ENCODE data around the gene KCNQ5. TPM values are rescaled to one million over a fixed set of nuclear protein-coding genes. Genes with fewer than 3 reads are reported as not detected.

KCNQ5 gene
- total RNA-seq, 1 donor from 2014 or later, result 0.08 TPM

DNA sequence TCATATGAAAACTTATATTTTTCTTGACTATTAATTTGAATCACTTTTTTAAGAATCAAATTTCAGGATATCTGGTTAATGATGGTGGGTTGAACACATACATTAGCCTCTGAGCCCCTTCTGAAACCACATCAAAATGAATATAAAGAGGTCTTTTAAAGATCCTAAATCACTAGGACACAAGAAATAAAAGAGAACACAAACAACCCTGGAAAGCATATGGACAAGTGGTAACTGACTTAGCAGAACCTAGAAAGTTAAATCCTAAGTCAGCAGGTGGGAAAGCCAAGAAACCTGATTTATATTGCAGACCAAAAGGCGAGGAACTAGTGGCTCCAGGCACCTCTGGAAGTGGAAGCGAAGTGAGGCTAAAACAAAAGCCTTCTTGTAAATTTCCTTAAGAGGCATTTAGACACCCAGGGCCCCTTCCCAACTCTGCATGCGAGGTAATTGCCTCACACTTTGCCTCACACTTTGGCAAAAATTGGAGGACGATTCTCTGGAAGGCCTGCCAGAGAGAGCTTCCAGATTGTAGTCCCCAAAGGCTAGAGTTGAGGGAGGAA lies 309.5 kb downstream of the KCNQ5 start:
- Mint-ChIP-seq H3K27ac (ENCODE audit: unreplicated experiment) (no peak overlapping the region), H3K27me3 (ENCODE audit: unreplicated experiment) (no peaks in the 10 kb centered on the region), H3K36me3 (ENCODE audit: low read depth, unreplicated experiment) (no peaks in the 10 kb centered on the region), H3K4me3 (ENCODE audit: unreplicated experiment) (no peak overlapping the region), H3K4me1 (ENCODE audit: unreplicated experiment) (no peaks in the 10 kb centered on the region), H3K9me3 (ENCODE audit: unreplicated experiment) (no peaks in the 10 kb centered on the region)
- no peak for DNase-seq (ENCODE audit: low spot score)
- TF ChIP-seq, protein P1, sequence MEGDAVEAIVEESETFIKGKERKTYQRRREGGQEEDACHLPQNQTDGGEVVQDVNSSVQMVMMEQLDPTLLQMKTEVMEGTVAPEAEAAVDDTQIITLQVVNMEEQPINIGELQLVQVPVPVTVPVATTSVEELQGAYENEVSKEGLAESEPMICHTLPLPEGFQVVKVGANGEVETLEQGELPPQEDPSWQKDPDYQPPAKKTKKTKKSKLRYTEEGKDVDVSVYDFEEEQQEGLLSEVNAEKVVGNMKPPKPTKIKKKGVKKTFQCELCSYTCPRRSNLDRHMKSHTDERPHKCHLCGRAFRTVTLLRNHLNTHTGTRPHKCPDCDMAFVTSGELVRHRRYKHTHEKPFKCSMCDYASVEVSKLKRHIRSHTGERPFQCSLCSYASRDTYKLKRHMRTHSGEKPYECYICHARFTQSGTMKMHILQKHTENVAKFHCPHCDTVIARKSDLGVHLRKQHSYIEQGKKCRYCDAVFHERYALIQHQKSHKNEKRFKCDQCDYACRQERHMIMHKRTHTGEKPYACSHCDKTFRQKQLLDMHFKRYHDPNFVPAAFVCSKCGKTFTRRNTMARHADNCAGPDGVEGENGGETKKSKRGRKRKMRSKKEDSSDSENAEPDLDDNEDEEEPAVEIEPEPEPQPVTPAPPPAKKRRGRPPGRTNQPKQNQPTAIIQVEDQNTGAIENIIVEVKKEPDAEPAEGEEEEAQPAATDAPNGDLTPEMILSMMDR (IDR thresholded peaks at IDR 0.05; ENCODE audit: unreplicated experiment), result no peak

DNA sequence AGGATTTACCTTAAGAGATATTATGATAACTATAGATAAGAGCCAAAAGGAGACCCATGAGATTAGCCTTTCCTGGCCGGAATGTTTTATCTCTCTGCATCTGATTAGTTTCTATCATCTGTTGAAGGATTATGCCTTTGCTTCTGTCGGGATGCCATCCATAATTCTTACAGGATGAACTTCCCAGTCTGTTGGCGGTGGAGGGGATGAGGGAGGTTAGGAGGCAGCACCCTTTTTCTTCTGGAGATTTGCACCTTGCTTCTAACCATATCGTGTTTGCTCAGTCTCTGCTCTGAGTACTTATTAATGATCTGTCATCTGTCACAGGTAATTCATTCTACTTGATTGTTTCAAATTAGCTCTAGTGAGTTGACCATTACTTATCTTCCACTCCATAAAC lies 311.4 kb downstream of the KCNQ5 start:
- no peak for DNase-seq (ENCODE audit: low spot score)
- H3K27me3 Mint-ChIP-seq (ENCODE audit: unreplicated experiment), result no peaks in the 10 kb centered on the region
- no peak overlapping the region for H3K27ac Mint-ChIP-seq (ENCODE audit: unreplicated experiment)
- H3K36me3 Mint-ChIP-seq (ENCODE audit: low read depth, unreplicated experiment), result no peaks in the 10 kb centered on the region
- no peaks in the 10 kb centered on the region for H3K4me1 Mint-ChIP-seq (ENCODE audit: unreplicated experiment)
- H3K9me3 Mint-ChIP-seq (ENCODE audit: unreplicated experiment), result no peaks in the 10 kb centered on the region
- no peak overlapping the region for H3K4me3 Mint-ChIP-seq (ENCODE audit: unreplicated experiment)
- TF ChIP-seq, protein P1 (IDR thresholded peaks at IDR 0.05; ENCODE audit: unreplicated experiment), result no peak

DNA sequence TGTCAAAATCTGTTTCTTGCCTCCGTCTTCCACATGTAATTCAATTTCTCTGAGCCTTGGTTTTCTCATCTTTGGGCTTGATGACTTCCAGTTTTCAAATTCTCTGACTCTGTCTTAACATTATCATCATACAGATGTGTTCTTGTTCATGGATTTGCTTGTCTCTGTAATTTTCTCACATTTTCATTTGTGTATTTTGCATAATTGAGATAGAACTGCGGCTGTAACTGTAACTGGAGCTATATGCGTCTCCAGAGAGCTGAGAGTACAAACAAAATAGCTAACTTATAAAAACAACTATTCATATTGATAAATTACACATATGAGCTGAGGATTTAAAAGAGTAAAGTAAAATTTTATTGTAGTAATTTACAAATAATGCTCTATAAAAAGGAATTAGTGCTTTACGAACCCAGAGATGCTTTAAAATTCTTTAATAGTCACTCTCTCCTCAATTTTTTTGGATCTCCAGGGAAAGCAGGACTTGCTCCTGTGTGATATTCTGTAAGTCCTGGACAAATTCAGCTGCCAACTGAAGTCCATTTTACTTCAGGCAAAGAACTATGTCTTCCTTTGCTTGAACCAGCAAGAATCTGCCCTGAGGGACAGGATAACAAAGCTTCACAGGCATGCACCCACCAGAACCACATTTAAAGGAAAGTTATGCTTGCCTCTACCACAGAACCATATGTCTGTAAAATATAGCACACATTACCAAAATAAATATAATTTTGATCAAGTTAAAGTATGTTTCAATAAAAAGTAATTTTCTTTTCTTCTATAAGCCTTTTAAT lies 315.1 kb downstream of the KCNQ5 start:
- H3K4me3 Mint-ChIP-seq (ENCODE audit: unreplicated experiment), result no peak overlapping the region

DNA sequence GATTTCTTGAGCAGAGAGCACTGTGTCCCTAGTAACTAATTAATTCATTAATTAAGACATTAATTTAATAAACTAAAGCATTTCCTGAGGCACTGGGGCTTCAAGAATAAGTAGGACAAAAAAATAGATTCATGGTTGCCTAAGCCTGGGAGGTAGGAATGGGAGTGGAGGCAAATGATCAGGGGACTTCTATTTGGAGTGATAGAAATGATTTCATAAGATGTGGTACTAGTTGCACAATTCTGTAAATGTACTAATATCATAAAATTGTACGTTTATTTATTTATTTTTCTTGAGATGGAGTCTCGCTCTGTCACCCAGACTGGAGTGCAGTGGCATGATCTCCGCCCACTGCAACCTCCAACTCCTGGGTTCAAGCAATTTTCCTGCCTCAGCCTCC lies 316.2 kb downstream of the KCNQ5 start:
- DNase-seq (ENCODE audit: low spot score), result no peak
- Mint-ChIP-seq H3K4me1 (ENCODE audit: unreplicated experiment) (no peaks in the 10 kb centered on the region), H3K36me3 (ENCODE audit: low read depth, unreplicated experiment) (no peaks in the 10 kb centered on the region), H3K27ac (ENCODE audit: unreplicated experiment) (no peak overlapping the region), H3K4me3 (ENCODE audit: unreplicated experiment) (no peak overlapping the region), H3K9me3 (ENCODE audit: unreplicated experiment) (no peaks in the 10 kb centered on the region), H3K27me3 (ENCODE audit: unreplicated experiment) (no peaks in the 10 kb centered on the region)
- TF ChIP-seq, protein P1 (IDR thresholded peaks at IDR 0.05; ENCODE audit: unreplicated experiment), result no peak

More for the DNA sequence above, 315.1 kb downstream of the KCNQ5 start:
- Mint-ChIP-seq H3K36me3 (ENCODE audit: low read depth, unreplicated experiment) (no peaks in the 10 kb centered on the region), H3K27ac (ENCODE audit: unreplicated experiment) (no peak overlapping the region), H3K9me3 (ENCODE audit: unreplicated experiment) (no peaks in the 10 kb centered on the region), H3K27me3 (ENCODE audit: unreplicated experiment) (no peaks in the 10 kb centered on the region), H3K4me1 (ENCODE audit: unreplicated experiment) (no peaks in the 10 kb centered on the region)
- no peak for DNase-seq (ENCODE audit: low spot score)
- TF ChIP-seq, protein P1 (IDR thresholded peaks at IDR 0.05; ENCODE audit: unreplicated experiment), result no peak

DNA sequence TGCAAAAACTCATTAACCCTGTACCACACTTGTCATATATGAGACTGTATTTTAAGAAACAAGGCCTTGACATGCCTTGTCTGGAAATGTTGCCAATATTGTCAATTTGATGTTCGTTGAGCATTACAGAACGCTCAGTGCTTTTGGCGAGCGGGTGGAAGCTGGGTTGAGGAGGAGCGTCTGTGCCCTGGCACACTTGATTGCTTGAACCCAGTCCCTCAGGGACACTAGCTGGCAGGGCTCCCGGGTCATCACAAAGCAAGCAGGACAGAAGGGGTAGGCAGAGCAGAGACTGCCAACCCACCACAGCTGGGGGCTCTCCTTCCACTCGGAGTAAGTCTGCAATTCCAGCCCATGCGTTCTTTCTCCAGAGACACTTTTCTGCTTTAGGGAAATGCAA lies 317.1 kb downstream of the KCNQ5 start:
- H3K4me3 Mint-ChIP-seq (ENCODE audit: unreplicated experiment), result no peak overlapping the region
- TF ChIP-seq, protein P1 (IDR thresholded peaks at IDR 0.05; ENCODE audit: unreplicated experiment), result no peak
- no peaks in the 10 kb centered on the region for H3K9me3 Mint-ChIP-seq (ENCODE audit: unreplicated experiment)
- H3K27ac Mint-ChIP-seq (ENCODE audit: unreplicated experiment), result no peak overlapping the region
- H3K27me3 Mint-ChIP-seq (ENCODE audit: unreplicated experiment), result no peaks in the 10 kb centered on the region
- DNase-seq (ENCODE audit: low spot score), result no peak
- no peaks in the 10 kb centered on the region for H3K4me1 Mint-ChIP-seq (ENCODE audit: unreplicated experiment)
- no peaks in the 10 kb centered on the region for H3K36me3 Mint-ChIP-seq (ENCODE audit: low read depth, unreplicated experiment)

Data from endothelial cell (in vitro differentiated cells).